HepG2 (cell line): ENCODE results near the gene PTMA. TPM values are rescaled to one million over a fixed set of nuclear protein-coding genes. Genes with fewer than 3 reads are reported as not detected.

ENCODE experiments used
- AKNA ChIP-seq: sonication (generic); formaldehyde crosslinking; IDR thresholded peaks from 2 replicates; pipeline ENCODE4 v1.4.0; 2020; ENCODE audit warnings: missing genetic modification reagents, borderline replicate concordance
- ASH2L ChIP-seq: fragments of 300-600, 200-600 bp; sonication (generic); IDR thresholded peaks from 2 replicates; pipeline ENCODE4 v1.7.0; 2017; ENCODE audit warnings: low read depth, mild to moderate bottlenecking, moderate library complexity, mixed read lengths, low read length; ENCODE audit not compliant: insufficient read length
- ATF7 ChIP-seq, 2 experiments: fragments of 450-650 bp in 1 of 2; sonication (generic) in 1 of 2; formaldehyde crosslinking in 1 of 2; IDR thresholded peaks; 2 replicates each; pipeline versions ENCODE4 v1.4.0 to v1.6.1; 2016 to 2020; ENCODE audit warnings: antibody characterized with exemption in 1 of 2, mild to moderate bottlenecking in 1 of 2, missing genetic modification reagents in 1 of 2
- CREB3 ChIP-seq: sonication (generic); formaldehyde crosslinking; IDR thresholded peaks from 2 replicates; pipeline ENCODE4 v1.5.0; 2020; ENCODE audit warnings: missing genetic modification reagents
- DR1 ChIP-seq: sonication (generic); formaldehyde crosslinking; IDR thresholded peaks from 2 replicates; pipeline ENCODE4 v1.8.0; 2021; ENCODE audit warnings: mild to moderate bottlenecking, missing genetic modification reagents, inconsistent platforms
- KLF16 ChIP-seq, 2 experiments: sonication (generic) in 1 of 2; formaldehyde crosslinking in 1 of 2; IDR thresholded peaks; 2 replicates each; pipeline versions ENCODE4 v1.6.1 to v1.8.0; 2016 to 2023; ENCODE audit warnings: missing genetic modification reagents in 2 of 2, missing compliant biosample characterization in 1 of 2
- LBX2 ChIP-seq: sonication (generic); formaldehyde crosslinking; IDR thresholded peaks from 2 replicates; pipeline ENCODE4 v1.5.0; 2020; ENCODE audit warnings: missing genetic modification reagents, mild to moderate bottlenecking, borderline replicate concordance
- MED13 ChIP-seq: sonication (generic); formaldehyde crosslinking; IDR thresholded peaks from 2 replicates; pipeline ENCODE4 v1.5.0; 2020; ENCODE audit warnings: missing genetic modification reagents
- NR2F2 ChIP-seq: IDR thresholded peaks from 2 replicates; pipeline ENCODE4 v1.6.1; 2012; ENCODE audit warnings: low read depth, inconsistent platforms, borderline replicate concordance
- RFXAP ChIP-seq: sonication (generic); formaldehyde crosslinking; IDR thresholded peaks from 2 replicates; pipeline ENCODE4 v1.4.0; 2020; ENCODE audit warnings: missing genetic modification reagents, borderline replicate concordance
- TBP ChIP-seq: sonication (generic); formaldehyde crosslinking; IDR thresholded peaks from 2 replicates; pipeline ENCODE4 v1.5.0; 2020; ENCODE audit warnings: missing genetic modification reagents
- ZBTB10 ChIP-seq: sonication (generic); formaldehyde crosslinking; IDR thresholded peaks from 2 replicates; pipeline ENCODE4 v1.4.0; 2020; ENCODE audit warnings: missing genetic modification reagents, borderline replicate concordance
- ZC3H4 ChIP-seq: sonication (generic); formaldehyde crosslinking; IDR thresholded peaks from 2 replicates; pipeline ENCODE4 v1.4.0; 2020; ENCODE audit warnings: missing genetic modification reagents, borderline replicate concordance
- ZNF30 ChIP-seq: sonication (generic); formaldehyde crosslinking; IDR thresholded peaks from 2 replicates; pipeline ENCODE4 v1.5.0; 2020; ENCODE audit warnings: mild to moderate bottlenecking, missing genetic modification reagents
- ZNF34 ChIP-seq: sonication (generic); formaldehyde crosslinking; IDR thresholded peaks from 2 replicates; pipeline ENCODE4 v1.4.0; 2020; ENCODE audit warnings: mild to moderate bottlenecking, missing genetic modification reagents, borderline replicate concordance
- ZNF44 ChIP-seq: sonication (generic); formaldehyde crosslinking; IDR thresholded peaks from 2 replicates; pipeline ENCODE4 v1.5.1; 2020; ENCODE audit warnings: mild to moderate bottlenecking, missing genetic modification reagents
- ZNF512 ChIP-seq: sonication (generic); formaldehyde crosslinking; IDR thresholded peaks from 2 replicates; pipeline ENCODE4 v1.4.0; 2020; ENCODE audit warnings: mild to moderate bottlenecking, missing genetic modification reagents
- polyA plus RNA-seq, 8 experiments: library from polyadenylated mRNA; depleted of rRNA in 3 of 8; stranded (reverse) in 7 of 8; unstranded in 1 of 8; fragments of >200 nt; fragmentation: Illumina TruSeq in 4 of 8; extraction: Trizol in 4 of 8; gene quantifications; 2 replicates each; pipeline versions ENCODE4 v1.2.1 to v1.2.3, GENCODE V29; 2011 to 2016; ENCODE audit warnings: low read depth in 4 of 8, missing spikeins in 1 of 8, mixed read lengths in 1 of 8; ENCODE audit not compliant: insufficient read depth in 1 of 8
- total RNA-seq, 5 experiments: library from RNA; depleted of rRNA; stranded (reverse); fragments of >200 nt; fragmentation: Illumina TruSeq; extraction: Trizol; gene quantifications; 2 replicates each; pipeline ENCODE4 v1.2.3, GENCODE V29; 2016; ENCODE audit warnings: low read depth in 1 of 5

The PTMA gene
- total and polyA plus RNA-seq, 2 of the 13 experiments (the other 11 are each of a cell fraction or from before 2014, with no cell fraction given) = 190 to 1,086 TPM

GRCh38 chr2:231666171-231667095 is 41.9 kb upstream of the PTMA start (continued):
- TF ChIP-seq ZNF34 = no peak
- TF ChIP-seq DR1 (CRISPR knock-in tag) = no peak
- TF ChIP-seq ASH2L = no peak
- 0 out of 4 replicates have a peak, but pooled peaks of 1 of the 2 experiments have one; percentile 21 for TF ChIP-seq KLF16 (CRISPR knock-in tag; IDR thresholded peaks at IDR 0.05)
- no peak for TF ChIP-seq ATF7 (IDR thresholded peaks at IDR 0.05)
- no peak for TF ChIP-seq ATF7 (CRISPR knock-in tag; IDR thresholded peaks at IDR 0.05)
- no peak for TF ChIP-seq ZBTB10 (CRISPR knock-in tag)
- TF ChIP-seq ZNF512 (CRISPR knock-in tag) = no peak
- TF ChIP-seq MED13 (CRISPR knock-in tag) = no peak
- no peak for TF ChIP-seq AKNA (CRISPR knock-in tag)
- TF ChIP-seq ZNF30 = no peak
- no peak for TF ChIP-seq LBX2
- no peak for TF ChIP-seq ZC3H4
- no peak for TF ChIP-seq RFXAP (CRISPR knock-in tag)
- TF ChIP-seq TBP = no peak
- no peak for TF ChIP-seq ZNF44
- no peak for TF ChIP-seq NR2F2
- TF ChIP-seq CREB3 (CRISPR knock-in tag) = no peak
